NCI-H345 treated with DMSO at 0.1 percent for 48 hours (cell line): ENCODE measurements around the gene HMX1.

ENCODE experiments used
- DNase-seq: peaks from one replicate; lab custom pipeline; 2025; ENCODE audit not compliant: unreplicated experiment; lab: John Stamatoyannopoulos, UW

Gene HMX1

GRCh38 chr4:8871417-8872401, at the start of gene HMX1:
Gene HMX1 (minus strand): TSS chr4:8871839. CDS start chr4:8871614, 225 bp downstream.
- no peak for DNase-seq

GRCh38 chr4:8920969-8921368, 49.3 kb upstream of the HMX1 start:
- DNase-seq = no peak

DNA sequence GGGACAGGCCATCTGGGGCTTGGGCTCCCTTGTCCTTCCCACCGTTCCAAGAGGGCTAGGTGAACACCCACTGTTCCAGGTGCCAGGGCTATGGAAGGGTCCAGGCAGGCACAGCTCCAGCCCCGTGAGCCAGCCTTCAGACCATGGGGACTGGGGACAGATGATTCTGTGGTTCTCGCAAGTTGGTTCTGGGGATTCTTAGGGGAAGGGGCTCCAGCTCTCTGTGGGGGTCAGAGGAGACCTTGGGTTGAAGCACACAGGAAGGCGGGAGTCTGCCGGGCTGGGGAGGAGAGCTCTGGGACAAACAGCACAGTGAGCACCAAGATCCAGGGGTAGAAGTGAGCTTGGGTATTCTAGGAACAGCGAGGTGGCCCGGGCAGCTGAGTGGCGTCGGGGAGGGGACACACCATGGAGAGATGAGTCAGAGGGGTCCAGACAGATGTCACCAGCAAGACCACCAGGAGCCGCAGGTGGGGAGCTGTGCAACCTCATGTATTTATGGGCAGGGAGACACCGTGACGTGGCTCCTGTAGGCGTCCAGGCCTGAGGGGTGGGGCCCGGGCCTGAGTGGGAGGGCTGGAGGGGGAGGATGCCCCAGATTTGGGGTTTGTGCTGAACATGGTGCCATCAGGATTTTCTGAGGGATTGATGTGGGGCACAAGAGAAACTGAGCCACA, 48.8 kb upstream of the HMX1 start:
- DNase-seq = no peak

- no peak for DNase-seq
Measured at GRCh38 chr4:8919651-8920288, 48.1 kb upstream of the HMX1 start.

- peak; percentile 8 for DNase-seq
Measured at GRCh38 chr4:8917868-8918783, 46.5 kb upstream of the HMX1 start.

- no peak for DNase-seq
Measured at GRCh38 chr4:8917321-8917811, 45.7 kb upstream of the HMX1 start.

- no peak for DNase-seq
Measured at GRCh38 chr4:8916906-8917305, 45.3 kb upstream of the HMX1 start.

DNA sequence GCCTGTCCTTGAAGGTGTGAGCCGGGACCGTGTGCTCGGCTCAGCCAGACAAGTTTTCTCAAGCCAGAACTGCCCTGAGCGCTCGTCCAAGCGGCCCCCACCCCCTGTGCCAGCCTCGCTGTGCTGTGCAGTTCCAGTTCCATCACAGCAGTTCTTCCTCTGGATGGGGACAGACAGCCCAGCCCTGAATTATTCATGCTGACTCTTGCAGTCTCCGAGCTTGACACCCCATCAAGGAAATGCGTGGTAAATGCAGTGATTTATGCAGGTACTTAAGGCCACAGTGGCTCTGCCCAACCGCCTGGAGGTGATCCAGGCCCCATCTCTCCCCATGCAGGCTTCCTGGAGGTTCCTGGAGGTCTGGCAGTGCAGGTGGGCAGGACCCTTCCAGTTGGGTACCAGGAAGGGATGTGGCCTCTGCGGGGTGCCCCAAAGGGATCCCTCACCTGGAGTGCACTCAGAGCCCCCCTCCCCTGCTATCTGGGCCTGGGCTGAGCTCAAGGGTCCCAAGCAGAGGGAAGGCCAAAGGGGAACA, 44.8 kb upstream of the HMX1 start:
- DNase-seq = no peak

- no peak for DNase-seq
Measured at GRCh38 chr4:8915201-8916200, 43.9 kb upstream of the HMX1 start.

DNA sequence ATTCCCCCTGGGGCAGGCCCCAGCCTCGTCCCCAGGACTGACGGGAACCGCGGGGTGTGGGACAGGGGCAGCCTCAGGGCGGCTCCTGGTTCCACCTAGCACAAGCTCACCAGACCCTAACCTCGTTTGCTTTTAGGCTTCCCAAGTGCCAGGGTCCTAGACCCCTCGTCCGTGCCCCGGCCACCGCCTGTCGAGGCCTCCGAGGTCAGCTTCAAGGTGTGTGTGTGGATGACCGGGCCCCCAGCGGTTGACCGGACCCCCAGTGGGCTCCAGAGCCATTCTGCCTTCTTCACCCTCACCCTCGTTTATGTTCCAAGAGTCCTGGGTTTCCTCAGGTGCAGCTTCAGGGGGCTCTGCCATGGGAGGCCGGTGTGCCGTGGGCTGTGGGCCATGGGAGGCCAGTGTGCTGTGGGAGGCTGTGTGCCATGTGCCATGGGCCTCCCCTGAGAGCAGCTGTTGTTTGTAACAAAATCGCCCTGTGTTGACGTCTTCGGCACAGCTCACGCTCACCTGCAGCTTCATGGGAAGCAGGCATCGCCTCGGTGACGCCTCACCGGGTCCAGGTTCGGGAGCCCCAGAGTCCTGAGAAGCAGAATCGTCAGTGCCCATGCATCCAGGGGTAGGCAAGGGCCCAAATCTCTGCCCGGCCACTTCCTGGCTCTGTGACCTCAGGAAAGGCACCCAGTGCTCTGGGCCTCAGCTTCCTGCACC, 43.0 kb upstream of the HMX1 start:
- no peak for DNase-seq

DNA sequence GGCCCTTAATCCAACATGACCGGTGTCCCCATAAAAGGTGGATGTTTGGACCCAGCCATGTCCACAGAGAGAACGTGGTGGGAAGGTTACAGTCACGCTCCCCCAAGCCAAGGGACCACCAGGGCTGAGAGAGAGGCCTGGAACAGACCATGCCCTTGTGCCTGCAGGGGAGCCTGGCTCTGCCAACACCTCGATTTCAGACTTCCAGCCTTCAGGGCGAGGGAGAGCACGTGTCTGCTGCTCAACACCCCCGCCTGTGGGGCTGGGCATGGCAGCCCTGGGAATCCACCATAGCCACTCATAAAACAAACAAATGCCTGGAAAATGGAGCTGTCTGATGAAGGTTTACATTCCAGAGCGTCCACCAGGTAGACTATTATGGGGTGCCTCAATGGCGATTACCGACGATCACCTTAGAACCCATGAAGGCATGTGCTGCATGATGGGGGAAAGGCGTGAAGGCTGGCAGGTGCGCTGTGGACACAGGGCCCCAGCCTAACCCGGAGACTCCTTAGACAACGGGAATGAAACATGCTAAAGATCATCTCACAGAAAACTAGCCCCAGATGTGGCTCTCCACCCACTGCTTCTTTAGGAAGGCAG, 42.3 kb upstream of the HMX1 start:
- no peak for DNase-seq

DNA sequence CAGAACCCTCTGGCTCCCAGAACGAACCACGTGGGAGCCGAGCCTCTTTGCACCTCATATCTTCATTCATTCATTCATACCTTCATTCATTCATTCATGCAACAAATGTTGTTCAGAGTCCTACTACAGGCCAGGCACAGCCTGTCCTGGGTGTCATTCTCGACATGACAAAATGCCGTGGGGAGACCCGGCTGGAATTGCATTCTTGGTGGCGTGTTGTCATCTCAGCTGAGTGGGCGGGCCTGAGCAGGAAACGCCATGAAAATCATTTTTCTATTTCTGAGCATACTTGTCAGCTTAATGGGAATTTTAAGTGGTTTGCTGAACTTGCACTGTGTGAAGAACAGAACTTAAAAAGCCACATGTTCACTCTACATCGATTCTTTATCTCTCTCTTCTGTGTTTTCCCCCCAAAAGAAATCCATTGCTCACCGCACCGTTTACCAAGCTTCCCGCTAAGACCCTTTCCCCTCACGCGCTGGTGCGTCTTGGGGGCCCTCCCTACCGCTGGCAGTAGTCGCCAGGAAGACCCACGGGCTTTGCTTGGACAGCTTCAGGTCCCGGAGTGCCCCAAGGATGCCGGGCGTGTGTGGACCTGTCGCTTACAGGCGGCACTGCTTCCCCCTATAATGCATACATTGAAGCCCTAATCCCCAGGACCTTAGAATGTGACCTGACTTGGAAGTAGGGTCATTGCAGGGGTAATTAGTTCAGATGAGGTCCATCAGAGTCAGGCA, 41.6 kb upstream of the HMX1 start:
- DNase-seq = no peak

DNA sequence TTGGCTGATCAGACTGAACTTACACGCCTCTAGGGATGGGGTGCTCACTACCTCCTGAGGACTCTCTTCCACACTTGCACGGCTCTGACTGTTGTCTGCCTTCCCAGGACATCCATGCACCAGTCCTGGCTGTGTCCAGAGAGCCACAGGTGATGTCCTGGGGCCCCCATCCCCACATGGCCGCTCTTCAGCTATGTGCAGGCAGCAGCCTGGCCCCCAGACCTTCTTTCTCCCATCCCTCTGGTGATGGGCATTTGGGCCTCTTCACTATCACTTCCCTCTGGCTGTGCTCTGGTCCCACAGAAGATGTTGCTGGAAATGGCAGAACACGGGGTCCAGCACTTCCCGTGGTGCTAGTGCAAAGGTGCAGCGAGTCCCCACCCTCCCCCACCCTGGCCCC, 40.9 kb upstream of the HMX1 start:
- no peak for DNase-seq

GRCh38 chr4:8912089-8912455, 40.4 kb upstream of the HMX1 start:
- no peak for DNase-seq

- no peak for DNase-seq
Measured at GRCh38 chr4:8911316-8912088, 39.9 kb upstream of the HMX1 start.

- DNase-seq = no peak
Measured at GRCh38 chr4:8910822-8911315, 39.2 kb upstream of the HMX1 start.
